IPS-NIHi7 (cell line): Measurements from ENCODE around the gene OTOR.
A peak's percentile ranks its signal among the peaks of the same experiment; 100 is the strongest.

Source experiments
- DNase-seq: peaks from one replicate; pipeline ENCODE4 v3.0.0; 2012; ENCODE audit warnings: mixed read lengths; ENCODE audit errors: extremely low spot score

The OTOR gene

GRCh38 chr20:16748308-16748900, at the start of gene OTOR:
OTOR (plus strand) TSS chr20:16748358; CDS start chr20:16748402, 44 bp downstream.
- no peak for DNase-seq

GRCh38 chr20:16699293-16699692, 48.9 kb upstream of the OTOR start:
- DNase-seq = peak; percentile 16

- DNase-seq = peak; percentile 53
Observed at GRCh38 chr20:16701296-16701695, 46.9 kb upstream of the OTOR start.

GRCh38 chr20:16703570-16703969, 44.6 kb upstream of the OTOR start:
- DNase-seq = no peak

GRCh38 chr20:16707674-16708073, 40.5 kb upstream of the OTOR start:
- DNase-seq = no peak

GRCh38 chr20:16708602-16709001, 39.6 kb upstream of the OTOR start:
- no peak for DNase-seq

GRCh38 chr20:16709017-16709416, 39.1 kb upstream of the OTOR start:
- DNase-seq = no peak

GRCh38 chr20:16710781-16711180, 37.4 kb upstream of the OTOR start:
- no peak for DNase-seq

GRCh38 chr20:16711661-16712258, 36.4 kb upstream of the OTOR start:
- no peak for DNase-seq

GRCh38 chr20:16712511-16712947, 35.6 kb upstream of the OTOR start:
- no peak for DNase-seq

GRCh38 chr20:16713066-16713465, 35.1 kb upstream of the OTOR start:
- DNase-seq = no peak

GRCh38 chr20:16714242-16714641, 33.9 kb upstream of the OTOR start:
- DNase-seq = no peak

- no peak for DNase-seq
Observed at GRCh38 chr20:16714751-16715150, 33.4 kb upstream of the OTOR start.

- DNase-seq = no peak
Observed at GRCh38 chr20:16719421-16719820, 28.7 kb upstream of the OTOR start.

- no peak for DNase-seq
Observed at GRCh38 chr20:16729080-16729479, 19.1 kb upstream of the OTOR start.

- peak; percentile 98 for DNase-seq
Observed at GRCh38 chr20:16729565-16730460, 18.3 kb upstream of the OTOR start, which contains the start of gene SNRPB2. SNRPB2 (plus strand) TSS chr20:16730026; CDS start chr20:16731703, 1,677 bp downstream.

GRCh38 chr20:16732506-16733152, 15.5 kb upstream of the OTOR start:
- no peak for DNase-seq

GRCh38 chr20:16740365-16741072, 7.6 kb upstream of the OTOR start:
- no peak for DNase-seq

- no peak for DNase-seq
Observed at GRCh38 chr20:16744178-16744807, 3.9 kb upstream of the OTOR start.

- DNase-seq = no peak
Observed at GRCh38 chr20:16745204-16745603, 3.0 kb upstream of the OTOR start.

- DNase-seq = peak; percentile 26
Observed at GRCh38 chr20:16747291-16747811, 807 bp upstream of the OTOR start.
